ENCODE measurements around the gene SERF2. TPM values are rescaled to one million over a fixed set of nuclear protein-coding genes. Genes with fewer than 3 reads are reported as not detected.

The SERF2 gene
- polyA plus RNA-seq, 1 donor from 2014 or later = 726 TPM

DNA sequence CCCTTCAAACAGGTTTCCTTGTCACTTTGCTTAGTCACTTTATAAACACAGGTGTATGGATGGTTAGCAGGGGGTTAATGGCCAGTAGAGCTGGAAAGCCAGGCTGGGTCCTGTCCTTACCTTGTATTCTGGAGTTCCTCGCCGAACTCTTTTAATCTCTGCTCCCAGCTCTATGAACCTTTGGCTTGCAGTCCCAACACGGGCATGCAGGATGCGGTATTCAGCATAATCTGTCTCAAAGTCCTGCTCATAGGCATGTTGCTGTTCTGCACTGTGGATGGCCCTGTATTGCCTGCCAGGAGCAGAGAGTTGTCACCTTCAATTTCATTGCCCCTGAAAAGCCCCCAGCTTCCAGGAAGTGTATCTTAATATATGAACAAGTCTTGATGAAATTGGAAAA lies 18.1 kb upstream of the SERF2 start:
- Histone ChIP-seq H3K9me2 (ENCODE audit: insufficient read depth, low read length) (no peaks in the 10 kb centered on the region), H3K27me3 (ENCODE audit: insufficient read depth, low read depth, low read length) (peaks cover 18% of the 10 kb centered on the region), H3K4me2 (ENCODE audit: low read length) (no peak overlapping the region), H2AFZ (ENCODE audit: low read depth, low read length) (no peak overlapping the region), H3K79me2 (replicated peaks; ENCODE audit: insufficient read depth, low read length) (no peaks in the 10 kb centered on the region), H3F3A (ENCODE audit: insufficient read depth, low read length, poor library complexity, severe bottlenecking) (no peaks in the 10 kb centered on the region), H3K9me3 (ENCODE audit: low read length) (no peaks in the 10 kb centered on the region), H3K9ac (ENCODE audit: low read length) (no peak overlapping the region), H4K20me1 (ENCODE audit: insufficient read depth) (no peaks in the 10 kb centered on the region), H3K4me3 (ENCODE audit: low read length) (no peak overlapping the region), H3K36me3 (ENCODE audit: insufficient read depth, low read length) (peaks cover 6% of the 10 kb centered on the region), H3K27ac (ENCODE audit: low read length) (no peak overlapping the region)
- TF ChIP-seq EZH2 (IDR thresholded peaks at IDR 0.05; ENCODE audit: borderline replicate concordance, insufficient read depth, low read length, poor library complexity, severe bottlenecking) (no peak), SMC3 (conservative IDR thresholded peaks at IDR 0.05; ENCODE audit: poor library complexity) (no peak), EP300 (conservative IDR thresholded peaks at IDR 0.05; ENCODE audit: poor library complexity, severe bottlenecking) (no peak), MXI1 (conservative IDR thresholded peaks at IDR 0.05; ENCODE audit: poor library complexity, severe bottlenecking) (no peak), RAD21 (conservative IDR thresholded peaks at IDR 0.05) (no peak), POLR2AphosphoS5 (IDR thresholded peaks at IDR 0.05) (no peak), TAF1 (IDR thresholded peaks at IDR 0.05; ENCODE audit: low read depth) (no peak)
- TF ChIP-seq, protein P1, sequence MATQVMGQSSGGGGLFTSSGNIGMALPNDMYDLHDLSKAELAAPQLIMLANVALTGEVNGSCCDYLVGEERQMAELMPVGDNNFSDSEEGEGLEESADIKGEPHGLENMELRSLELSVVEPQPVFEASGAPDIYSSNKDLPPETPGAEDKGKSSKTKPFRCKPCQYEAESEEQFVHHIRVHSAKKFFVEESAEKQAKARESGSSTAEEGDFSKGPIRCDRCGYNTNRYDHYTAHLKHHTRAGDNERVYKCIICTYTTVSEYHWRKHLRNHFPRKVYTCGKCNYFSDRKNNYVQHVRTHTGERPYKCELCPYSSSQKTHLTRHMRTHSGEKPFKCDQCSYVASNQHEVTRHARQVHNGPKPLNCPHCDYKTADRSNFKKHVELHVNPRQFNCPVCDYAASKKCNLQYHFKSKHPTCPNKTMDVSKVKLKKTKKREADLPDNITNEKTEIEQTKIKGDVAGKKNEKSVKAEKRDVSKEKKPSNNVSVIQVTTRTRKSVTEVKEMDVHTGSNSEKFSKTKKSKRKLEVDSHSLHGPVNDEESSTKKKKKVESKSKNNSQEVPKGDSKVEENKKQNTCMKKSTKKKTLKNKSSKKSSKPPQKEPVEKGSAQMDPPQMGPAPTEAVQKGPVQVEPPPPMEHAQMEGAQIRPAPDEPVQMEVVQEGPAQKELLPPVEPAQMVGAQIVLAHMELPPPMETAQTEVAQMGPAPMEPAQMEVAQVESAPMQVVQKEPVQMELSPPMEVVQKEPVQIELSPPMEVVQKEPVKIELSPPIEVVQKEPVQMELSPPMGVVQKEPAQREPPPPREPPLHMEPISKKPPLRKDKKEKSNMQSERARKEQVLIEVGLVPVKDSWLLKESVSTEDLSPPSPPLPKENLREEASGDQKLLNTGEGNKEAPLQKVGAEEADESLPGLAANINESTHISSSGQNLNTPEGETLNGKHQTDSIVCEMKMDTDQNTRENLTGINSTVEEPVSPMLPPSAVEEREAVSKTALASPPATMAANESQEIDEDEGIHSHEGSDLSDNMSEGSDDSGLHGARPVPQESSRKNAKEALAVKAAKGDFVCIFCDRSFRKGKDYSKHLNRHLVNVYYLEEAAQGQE (IDR thresholded peaks at IDR 0.05; ENCODE audit: borderline replicate concordance) = no peak
- TF ChIP-seq, protein P2, sequence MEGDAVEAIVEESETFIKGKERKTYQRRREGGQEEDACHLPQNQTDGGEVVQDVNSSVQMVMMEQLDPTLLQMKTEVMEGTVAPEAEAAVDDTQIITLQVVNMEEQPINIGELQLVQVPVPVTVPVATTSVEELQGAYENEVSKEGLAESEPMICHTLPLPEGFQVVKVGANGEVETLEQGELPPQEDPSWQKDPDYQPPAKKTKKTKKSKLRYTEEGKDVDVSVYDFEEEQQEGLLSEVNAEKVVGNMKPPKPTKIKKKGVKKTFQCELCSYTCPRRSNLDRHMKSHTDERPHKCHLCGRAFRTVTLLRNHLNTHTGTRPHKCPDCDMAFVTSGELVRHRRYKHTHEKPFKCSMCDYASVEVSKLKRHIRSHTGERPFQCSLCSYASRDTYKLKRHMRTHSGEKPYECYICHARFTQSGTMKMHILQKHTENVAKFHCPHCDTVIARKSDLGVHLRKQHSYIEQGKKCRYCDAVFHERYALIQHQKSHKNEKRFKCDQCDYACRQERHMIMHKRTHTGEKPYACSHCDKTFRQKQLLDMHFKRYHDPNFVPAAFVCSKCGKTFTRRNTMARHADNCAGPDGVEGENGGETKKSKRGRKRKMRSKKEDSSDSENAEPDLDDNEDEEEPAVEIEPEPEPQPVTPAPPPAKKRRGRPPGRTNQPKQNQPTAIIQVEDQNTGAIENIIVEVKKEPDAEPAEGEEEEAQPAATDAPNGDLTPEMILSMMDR (IDR thresholded peaks at IDR 0.05; ENCODE audit: poor library complexity, severe bottlenecking) = no peak

DNA sequence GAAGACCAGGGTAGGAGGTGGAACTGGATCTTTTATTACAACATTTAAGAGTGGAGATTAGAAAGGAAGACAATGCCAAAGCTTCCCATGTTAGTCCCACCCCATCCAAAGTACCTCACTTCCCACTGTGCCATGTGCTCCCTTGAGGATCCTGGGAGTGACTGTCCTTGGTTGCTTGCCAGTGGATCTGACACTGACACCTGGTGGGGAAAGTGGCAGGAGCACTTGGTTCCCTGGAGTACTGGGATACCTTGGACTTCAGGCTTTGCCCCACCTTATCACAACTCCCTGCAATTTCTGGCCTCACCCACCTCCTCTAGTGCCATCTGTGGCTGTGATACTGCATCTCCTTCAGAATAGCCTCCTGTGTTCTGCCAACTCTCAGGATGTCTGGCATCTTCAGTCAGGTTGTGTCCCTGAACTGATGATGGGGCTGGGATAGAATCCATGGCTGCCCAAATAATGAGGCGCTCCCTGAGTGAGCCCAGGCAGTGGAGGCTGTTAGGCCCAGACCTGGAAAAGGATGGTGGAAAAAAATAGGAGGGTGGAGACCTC lies 16.6 kb upstream of the SERF2 start:
- Histone ChIP-seq H2AFZ (ENCODE audit: low read depth, low read length) (no peak overlapping the region), H3K27me3 (ENCODE audit: insufficient read depth, low read depth, low read length) (peaks cover 18% of the 10 kb centered on the region), H3K27ac (ENCODE audit: low read length) (no peak overlapping the region), H3K9me3 (ENCODE audit: low read length) (no peaks in the 10 kb centered on the region), H3K79me2 (replicated peaks; ENCODE audit: insufficient read depth, low read length) (no peaks in the 10 kb centered on the region), H3K4me2 (ENCODE audit: low read length) (no peak overlapping the region), H3K36me3 (ENCODE audit: insufficient read depth, low read length) (no peaks in the 10 kb centered on the region), H3F3A (ENCODE audit: insufficient read depth, low read length, poor library complexity, severe bottlenecking) (no peaks in the 10 kb centered on the region), H3K9ac (ENCODE audit: low read length) (no peak overlapping the region), H4K20me1 (ENCODE audit: insufficient read depth) (no peaks in the 10 kb centered on the region), H3K4me3 (ENCODE audit: low read length) (no peak overlapping the region), H3K9me2 (ENCODE audit: insufficient read depth, low read length) (no peaks in the 10 kb centered on the region)
- TF ChIP-seq, protein P2 (IDR thresholded peaks at IDR 0.05; ENCODE audit: poor library complexity, severe bottlenecking) = peak; percentile 19
- TF ChIP-seq RAD21 (conservative IDR thresholded peaks at IDR 0.05) (no peak), POLR2AphosphoS5 (IDR thresholded peaks at IDR 0.05) (no peak)

All from neural cell (in vitro differentiated cells).